OCI-LY1 (cell line): Measurements from ENCODE around the gene CCNL2.

Experiments used
- EZH2 ChIP-seq: fragments of 200-600 bp; sonication (generic), shearing (Covaris generic); IDR thresholded peaks from 2 replicates; pipeline ENCODE4 v1.8.0; 2017; ENCODE audit warnings: borderline replicate concordance, mixed run types, mild to moderate bottlenecking, antibody characterized with exemption, low read length, moderate library complexity, mixed read lengths
- TF ChIP-seq, protein P1 (sequence below): fragments of 200-600 bp; sonication (generic), shearing (Covaris generic); IDR thresholded peaks from 2 replicates; pipeline ENCODE4 v1.5.1; 2017; ENCODE audit warnings: mild to moderate bottlenecking, antibody characterized with exemption, low read length, moderate library complexity, mixed read lengths

DNA sequence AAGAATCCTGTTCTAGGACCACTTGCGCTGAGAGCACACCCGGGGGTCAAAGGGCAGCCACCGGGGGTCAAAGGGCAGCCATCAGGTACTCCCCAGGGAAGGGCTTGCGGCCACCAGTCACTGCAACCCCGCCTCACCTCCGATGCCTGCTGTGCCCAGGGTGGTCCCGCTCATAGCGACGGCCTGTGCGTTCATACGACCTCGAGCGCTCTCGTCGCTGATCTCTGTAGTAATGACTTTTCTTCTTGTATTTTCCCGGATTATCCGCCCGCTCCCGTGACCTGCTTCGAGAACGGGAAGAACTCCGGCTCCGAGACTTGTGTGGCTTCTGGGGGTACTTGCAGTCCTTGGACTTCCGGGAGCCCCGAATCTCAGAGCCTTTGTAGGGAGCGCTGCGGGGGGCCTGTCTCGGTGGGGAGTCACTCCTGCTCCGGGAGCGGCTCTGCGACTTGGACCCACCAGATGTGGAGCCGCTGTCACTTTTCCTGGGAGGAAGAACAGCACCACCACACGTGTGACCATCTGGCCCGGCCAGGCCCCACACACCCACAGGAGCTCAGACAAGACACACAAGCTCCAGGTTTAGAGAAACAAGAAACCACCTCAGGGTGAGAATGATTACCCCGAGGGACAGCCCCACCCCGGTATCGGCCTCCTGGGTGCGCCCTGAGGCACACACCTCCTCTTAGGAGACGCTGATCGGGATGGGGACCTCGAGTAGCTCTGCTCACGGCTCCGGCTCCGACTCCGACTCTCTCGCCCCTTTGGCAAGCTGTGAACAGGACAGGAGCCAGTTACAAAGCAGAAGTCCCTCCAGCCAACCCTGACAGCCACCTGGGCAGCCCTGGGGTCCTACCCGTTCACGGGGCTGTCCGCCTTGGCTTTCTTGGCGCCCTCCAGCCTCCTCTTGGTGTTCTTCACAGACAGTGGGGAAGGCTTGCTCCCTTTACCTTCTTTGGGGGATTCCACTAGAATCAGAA lies 11.7 kb downstream of the CCNL2 start:
- TF ChIP-seq, protein P1, sequence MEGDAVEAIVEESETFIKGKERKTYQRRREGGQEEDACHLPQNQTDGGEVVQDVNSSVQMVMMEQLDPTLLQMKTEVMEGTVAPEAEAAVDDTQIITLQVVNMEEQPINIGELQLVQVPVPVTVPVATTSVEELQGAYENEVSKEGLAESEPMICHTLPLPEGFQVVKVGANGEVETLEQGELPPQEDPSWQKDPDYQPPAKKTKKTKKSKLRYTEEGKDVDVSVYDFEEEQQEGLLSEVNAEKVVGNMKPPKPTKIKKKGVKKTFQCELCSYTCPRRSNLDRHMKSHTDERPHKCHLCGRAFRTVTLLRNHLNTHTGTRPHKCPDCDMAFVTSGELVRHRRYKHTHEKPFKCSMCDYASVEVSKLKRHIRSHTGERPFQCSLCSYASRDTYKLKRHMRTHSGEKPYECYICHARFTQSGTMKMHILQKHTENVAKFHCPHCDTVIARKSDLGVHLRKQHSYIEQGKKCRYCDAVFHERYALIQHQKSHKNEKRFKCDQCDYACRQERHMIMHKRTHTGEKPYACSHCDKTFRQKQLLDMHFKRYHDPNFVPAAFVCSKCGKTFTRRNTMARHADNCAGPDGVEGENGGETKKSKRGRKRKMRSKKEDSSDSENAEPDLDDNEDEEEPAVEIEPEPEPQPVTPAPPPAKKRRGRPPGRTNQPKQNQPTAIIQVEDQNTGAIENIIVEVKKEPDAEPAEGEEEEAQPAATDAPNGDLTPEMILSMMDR, result no peak
- no peak for TF ChIP-seq EZH2
